H7 (cell line): ENCODE data around the gene TXNDC5. TPM values are rescaled to one million over a fixed set of nuclear protein-coding genes. Genes with fewer than 3 reads are reported as not detected.

Experiments used
- DNase-seq: peaks from one replicate; pipeline ENCODE4 v3.0.0; 2012
- H3K27me3 ChIP-seq: 2 replicates; pipeline ENCODE4 v1.6.0; 2011; ENCODE audit warnings: mild to moderate bottlenecking, low read length; ENCODE audit not compliant: control insufficient read depth, insufficient read depth
- H3K36me3 ChIP-seq: replicated peaks from 2 replicates; pipeline ENCODE4 v1.5.1; 2011; ENCODE audit warnings: low read length; ENCODE audit not compliant: control insufficient read depth, insufficient read depth
- H3K4me3 ChIP-seq: 2 replicates; pipeline ENCODE4 v1.5.1; 2011; ENCODE audit warnings: low read depth, mild to moderate bottlenecking, control low read depth, low read length, moderate library complexity; ENCODE audit not compliant: insufficient read depth
- total RNA-seq: library from RNA; depleted of rRNA; stranded (reverse); fragments of >200 nt; shearing (Covaris generic); gene quantifications from 2 replicates; pipeline ENCODE4 v1.2.3, GENCODE V29; 2014

TXNDC5 gene
- total RNA-seq, 1 experiment from 2014 or later: 194 TPM

DNA sequence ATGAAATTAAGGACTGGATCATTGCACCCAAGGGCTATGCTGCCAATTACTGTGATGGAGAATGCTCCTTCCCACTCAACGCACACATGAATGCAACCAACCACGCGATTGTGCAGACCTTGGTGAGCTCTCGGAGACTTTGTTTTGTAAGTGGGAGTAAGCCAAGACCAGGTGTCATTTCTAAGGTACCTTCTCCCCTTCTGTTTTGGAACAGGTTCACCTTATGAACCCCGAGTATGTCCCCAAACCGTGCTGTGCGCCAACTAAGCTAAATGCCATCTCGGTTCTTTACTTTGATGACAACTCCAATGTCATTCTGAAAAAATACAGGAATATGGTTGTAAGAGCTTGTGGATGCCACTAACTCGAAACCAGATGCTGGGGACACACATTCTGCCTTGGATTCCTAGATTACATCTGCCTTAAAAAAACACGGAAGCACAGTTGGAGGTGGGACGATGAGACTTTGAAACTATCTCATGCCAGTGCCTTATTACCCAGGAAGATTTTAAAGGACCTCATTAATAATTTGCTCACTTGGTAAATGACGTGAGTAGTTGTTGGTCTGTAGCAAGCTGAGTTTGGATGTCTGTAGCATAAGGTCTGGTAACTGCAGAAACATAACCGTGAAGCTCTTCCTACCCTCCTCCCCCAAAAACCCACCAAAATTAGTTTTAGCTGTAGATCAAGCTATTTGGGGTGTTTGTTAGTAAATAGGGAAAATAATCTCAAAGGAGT lies 30.4 kb downstream of the TXNDC5 start:
- H3K4me3 ChIP-seq: no peak overlapping the region
- no peaks in the 10 kb centered on the region for H3K27me3 ChIP-seq
- no peak for DNase-seq
- peaks cover 18% of the 10 kb centered on the region for H3K36me3 ChIP-seq

DNA sequence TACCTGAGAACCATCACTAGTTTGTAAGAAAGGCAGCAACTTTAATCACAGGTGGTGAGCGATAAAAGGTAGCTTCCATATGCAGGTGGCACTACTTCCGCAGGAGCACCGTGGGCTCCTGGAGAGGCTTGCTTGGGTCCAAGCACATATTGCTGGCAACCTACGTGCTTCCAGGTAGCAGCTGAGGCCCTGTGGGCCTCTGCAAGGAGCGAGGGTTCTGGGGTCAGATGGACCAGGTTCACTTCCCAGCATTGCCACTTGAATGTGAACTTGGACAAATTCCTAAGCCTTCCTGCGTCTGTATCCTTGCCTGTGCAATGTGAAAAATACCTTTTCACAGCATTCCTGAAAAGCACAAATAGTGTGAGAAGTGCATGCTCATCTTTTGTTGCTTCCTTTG lies 31.0 kb downstream of the TXNDC5 start:
- Histone ChIP-seq H3K4me3 (no peak overlapping the region), H3K36me3 (peaks cover 18% of the 10 kb centered on the region), H3K27me3 (no peaks in the 10 kb centered on the region)
- no peak for DNase-seq

DNA sequence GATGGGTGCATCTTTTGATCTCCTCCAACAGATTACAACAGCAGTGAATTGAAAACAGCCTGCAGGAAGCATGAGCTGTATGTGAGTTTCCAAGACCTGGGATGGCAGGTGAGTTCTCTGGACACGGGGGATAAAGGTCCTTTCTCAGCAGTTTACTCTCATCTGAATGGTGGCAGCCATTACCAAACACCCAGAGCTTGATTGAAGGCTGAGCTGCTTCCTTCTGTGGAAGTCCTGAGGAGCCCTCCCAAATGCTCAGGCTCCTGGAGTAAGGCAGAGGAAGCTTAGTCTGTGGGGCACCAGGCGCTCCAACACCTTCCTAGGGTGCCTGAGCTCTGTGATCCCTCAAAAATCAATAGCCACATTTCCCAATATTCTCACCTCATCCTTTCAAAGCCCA lies 31.5 kb downstream of the TXNDC5 start:
- H3K36me3 ChIP-seq: peaks cover 14% of the 10 kb centered on the region
- H3K27me3 ChIP-seq: no peaks in the 10 kb centered on the region
- no peak for DNase-seq
- no peak overlapping the region for H3K4me3 ChIP-seq

DNA sequence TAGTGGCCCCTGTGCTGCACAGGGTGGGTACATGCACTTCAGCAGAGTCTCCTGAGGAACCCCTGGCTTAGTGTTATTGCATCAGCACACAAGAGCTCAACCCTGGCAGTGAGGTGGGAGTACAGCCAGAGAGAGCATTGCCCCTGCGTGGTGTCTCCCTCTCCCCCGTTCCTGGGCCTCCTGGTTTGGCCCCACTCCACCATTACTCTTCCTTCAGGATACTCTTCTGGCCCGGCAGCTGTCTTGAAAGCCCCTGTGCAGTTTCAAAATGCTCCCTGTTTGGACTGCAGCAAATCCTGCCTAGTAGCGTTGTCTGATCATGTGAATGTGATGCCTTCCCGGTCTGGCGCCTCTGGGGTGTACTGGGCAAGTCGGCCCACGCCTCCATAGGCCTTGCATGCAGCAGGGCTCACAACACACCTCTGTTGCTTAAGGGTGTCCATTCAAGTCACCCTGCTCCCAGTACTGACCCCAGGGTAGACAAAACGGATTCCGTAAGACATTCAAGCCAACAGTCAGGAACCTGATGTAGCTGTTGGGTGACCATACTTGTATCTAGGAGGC lies 32.1 kb downstream of the TXNDC5 start:
- H3K27me3 ChIP-seq: no peaks in the 10 kb centered on the region

DNA sequence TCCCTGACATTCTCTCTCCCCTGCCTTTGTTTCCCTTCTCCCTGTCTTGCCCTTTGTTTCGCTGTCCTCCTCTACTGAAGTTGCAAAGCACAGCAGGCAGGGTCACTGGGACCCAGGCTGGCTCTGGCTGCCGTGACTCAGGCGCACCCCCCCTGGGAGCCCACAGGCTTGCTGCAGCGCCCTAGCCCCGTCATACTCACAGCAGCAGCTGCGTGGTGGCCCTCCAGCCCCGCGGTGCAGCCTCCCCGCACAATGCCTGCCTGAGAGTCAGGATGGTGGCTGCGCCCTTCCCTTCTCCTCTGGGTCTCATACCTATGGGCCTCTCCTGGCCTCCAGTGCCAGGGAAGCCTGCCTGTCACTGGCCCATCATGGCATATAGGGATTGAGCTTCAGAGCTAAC lies 41.7 kb downstream of the TXNDC5 start:
- no peak overlapping the region for H3K4me3 ChIP-seq
- peak; percentile 55 for DNase-seq
- H3K27me3 ChIP-seq: no peaks in the 10 kb centered on the region
- no peaks in the 10 kb centered on the region for H3K36me3 ChIP-seq

More for the DNA sequence above, 32.1 kb downstream of the TXNDC5 start:
- Histone ChIP-seq H3K36me3 (peaks cover 13% of the 10 kb centered on the region), H3K4me3 (no peak overlapping the region)
- DNase-seq: no peak

DNA sequence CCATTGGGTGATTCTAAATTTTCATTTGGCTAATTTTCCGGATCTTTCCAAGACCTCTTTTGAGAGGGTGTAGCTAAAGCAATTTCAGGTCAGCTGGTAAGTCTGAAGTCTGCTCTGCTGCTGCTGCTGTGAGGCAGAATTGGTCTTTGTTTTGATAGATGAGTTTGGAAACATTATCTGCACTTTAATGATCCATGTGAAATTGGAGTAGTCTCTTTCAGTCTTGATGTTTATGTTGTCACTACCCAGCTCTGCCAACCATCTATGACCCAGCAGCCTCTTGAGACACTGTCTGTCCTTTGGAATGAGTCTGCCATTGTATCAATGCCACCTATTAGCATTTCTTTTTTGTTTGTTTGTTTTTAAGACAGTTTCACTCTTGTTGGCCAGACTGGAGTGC lies 44.1 kb downstream of the TXNDC5 start:
- Histone ChIP-seq H3K36me3 (no peaks in the 10 kb centered on the region), H3K27me3 (no peaks in the 10 kb centered on the region)
- no peak for DNase-seq

DNA sequence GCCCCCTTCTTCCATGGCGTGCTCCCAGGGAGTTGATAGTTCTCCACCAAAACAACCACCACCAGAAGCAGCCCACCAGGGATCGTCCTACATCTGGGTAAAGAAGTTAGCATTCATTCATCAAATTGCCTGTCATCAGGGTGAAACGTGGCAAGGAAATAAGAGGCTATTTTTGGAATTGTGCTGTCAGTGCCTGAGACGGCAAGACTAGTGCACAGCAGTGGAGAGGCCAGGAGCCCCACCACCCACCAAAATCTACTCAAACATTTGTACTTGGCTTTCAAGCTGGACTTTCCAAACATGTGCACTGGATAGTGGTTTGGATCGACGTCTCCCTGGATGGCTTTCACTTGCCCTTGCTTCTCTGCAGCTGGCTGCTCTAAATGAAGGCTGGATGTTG lies 44.8 kb downstream of the TXNDC5 start:
- Histone ChIP-seq H3K4me3 (no peak overlapping the region), H3K27me3 (no peaks in the 10 kb centered on the region), H3K36me3 (no peaks in the 10 kb centered on the region)
- no peak for DNase-seq

More for the DNA sequence above, 44.1 kb downstream of the TXNDC5 start:
- H3K4me3 ChIP-seq: no peak overlapping the region

DNA sequence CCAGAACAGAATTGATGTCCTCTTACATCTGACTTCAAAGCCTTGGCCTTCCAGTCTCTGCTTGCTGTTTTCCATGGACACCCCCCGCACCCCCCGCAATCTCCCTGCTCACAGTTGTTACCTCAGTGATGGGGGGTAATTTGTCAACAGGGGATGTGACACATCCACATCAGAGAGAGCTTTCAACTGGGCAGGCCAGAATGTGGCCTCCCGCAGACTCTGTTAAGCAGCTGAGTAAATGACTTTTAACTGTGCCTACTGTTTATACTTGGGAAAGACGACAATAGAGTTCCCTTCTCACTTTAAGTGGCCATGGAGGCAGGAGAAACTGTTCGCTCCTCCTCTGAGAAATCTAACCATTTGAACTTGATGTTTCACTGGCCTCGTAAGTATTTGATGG lies 51.0 kb downstream of the TXNDC5 start:
- no peaks in the 10 kb centered on the region for H3K27me3 ChIP-seq
- H3K4me3 ChIP-seq: no peak overlapping the region
- no peak for DNase-seq
- no peaks in the 10 kb centered on the region for H3K36me3 ChIP-seq

DNA sequence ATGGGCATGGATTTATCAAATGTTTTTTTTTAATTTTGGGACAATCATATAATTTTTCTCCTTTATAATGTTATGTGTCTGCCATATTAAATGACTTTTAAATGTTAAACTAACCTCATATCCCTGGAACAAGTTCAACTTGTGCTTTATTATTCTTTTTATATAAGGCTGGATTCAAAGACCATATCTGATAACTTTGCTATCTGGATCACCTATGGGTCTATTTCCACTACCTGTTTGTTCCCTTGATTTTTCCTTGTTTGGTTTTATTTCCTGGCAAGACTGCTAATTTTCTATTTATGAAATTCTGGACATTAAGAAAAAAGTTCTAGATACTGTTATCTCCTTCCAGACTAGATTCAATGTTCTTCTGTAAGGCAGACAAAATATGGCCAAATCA lies 58.8 kb downstream of the TXNDC5 start:
- DNase-seq: no peak
- Histone ChIP-seq H3K4me3 (no peak overlapping the region), H3K36me3 (no peaks in the 10 kb centered on the region), H3K27me3 (no peaks in the 10 kb centered on the region)

DNA sequence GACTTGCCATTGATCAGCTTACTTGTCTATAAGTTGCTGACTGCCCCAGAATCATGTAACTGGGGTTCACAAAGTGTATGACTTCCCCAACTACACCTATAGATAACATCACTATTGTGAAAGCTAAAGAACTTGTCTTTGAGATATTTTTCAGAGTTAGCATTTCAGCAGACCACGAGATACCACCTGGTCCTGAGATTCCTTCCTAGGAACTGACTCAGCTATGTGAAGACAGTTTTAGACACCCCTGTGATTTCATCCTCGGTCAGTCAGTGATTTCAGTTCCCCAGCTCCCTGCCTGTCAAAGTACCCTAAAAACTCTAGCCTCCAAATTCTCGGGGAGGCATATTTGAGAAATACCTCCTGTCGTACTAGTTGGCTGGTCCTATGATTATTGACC lies 62.4 kb downstream of the TXNDC5 start:
- Histone ChIP-seq H3K27me3 (no peaks in the 10 kb centered on the region), H3K4me3 (no peak overlapping the region), H3K36me3 (no peaks in the 10 kb centered on the region)
- no peak for DNase-seq

DNA sequence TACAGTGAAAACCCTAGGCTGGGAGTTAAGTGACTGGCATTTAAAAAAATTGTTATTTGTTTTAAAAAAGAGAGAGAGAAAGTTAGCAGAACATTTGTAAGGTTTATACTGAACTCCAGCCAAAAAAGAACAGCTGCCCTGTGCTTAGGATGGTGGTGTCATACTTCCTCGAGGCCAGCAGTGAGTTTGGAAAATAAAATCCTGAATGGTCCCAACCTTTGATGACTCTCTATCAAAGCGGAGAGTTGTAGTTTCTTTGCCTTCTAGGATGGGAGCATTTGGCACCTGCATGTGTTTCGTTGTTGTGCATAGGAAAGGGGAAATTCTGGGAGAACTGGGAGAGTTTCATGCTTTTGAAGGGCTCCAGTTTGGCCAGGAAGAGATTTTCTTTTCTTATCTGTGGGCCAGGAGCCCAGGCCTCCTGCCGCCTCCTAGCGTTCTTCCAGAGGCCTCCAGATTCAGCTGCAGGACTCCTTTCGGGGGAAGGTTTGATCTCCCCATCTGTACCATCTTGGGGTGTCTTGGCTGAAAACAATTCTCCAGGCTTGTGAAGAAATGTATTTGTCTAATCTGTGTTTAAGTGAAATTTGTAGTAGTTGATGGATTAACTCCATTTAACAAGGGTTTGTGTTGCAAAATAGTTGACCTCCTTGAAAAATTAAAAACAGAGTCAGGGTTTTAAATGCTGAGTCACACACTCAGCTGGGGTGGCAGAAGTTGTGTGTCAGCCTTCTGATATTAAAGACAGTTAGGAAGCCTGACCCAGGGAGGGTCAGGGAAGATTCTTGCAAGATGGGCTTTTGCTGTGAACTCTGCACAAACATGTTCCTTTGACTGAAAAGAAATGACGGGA lies 63.4 kb downstream of the TXNDC5 start:
- no peaks in the 10 kb centered on the region for H3K36me3 ChIP-seq
- no peaks in the 10 kb centered on the region for H3K27me3 ChIP-seq
- no peak overlapping the region for H3K4me3 ChIP-seq
- peak; percentile 57 for DNase-seq

DNA sequence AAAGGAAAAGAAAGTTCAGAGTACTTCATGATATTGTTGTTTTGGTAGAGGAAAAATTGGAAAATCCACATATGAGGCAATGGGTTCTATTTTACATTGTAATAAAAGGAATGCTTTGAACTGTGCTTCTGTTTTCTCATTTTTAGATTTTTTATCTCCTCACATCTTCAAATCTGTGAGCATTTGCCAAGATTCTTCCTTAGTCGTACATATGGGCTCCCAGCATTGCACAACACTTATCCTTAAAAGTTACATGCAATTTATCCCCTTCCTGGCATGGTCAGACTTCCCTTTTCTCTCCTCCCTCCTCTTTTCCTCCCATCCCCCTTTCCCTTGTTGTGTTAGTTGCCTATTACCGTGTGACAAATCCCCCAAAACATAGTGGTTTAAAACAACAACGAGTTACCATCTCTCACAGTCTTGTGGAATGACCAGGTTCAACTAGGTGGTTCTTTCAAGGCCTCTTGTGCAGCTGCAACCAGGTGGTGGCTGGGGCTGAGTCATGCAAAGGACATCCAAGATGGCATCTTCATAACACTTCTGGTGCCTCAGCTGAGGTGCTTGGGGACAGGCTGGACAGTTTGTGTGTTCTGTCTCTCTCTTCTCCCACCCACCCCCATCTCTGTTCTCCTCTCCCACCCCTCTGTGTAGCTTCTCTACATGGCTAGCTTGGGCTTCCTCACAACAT lies 68.7 kb downstream of the TXNDC5 start:
- Histone ChIP-seq H3K27me3 (no peaks in the 10 kb centered on the region), H3K4me3 (no peak overlapping the region), H3K36me3 (no peaks in the 10 kb centered on the region)
- DNase-seq: no peak

DNA sequence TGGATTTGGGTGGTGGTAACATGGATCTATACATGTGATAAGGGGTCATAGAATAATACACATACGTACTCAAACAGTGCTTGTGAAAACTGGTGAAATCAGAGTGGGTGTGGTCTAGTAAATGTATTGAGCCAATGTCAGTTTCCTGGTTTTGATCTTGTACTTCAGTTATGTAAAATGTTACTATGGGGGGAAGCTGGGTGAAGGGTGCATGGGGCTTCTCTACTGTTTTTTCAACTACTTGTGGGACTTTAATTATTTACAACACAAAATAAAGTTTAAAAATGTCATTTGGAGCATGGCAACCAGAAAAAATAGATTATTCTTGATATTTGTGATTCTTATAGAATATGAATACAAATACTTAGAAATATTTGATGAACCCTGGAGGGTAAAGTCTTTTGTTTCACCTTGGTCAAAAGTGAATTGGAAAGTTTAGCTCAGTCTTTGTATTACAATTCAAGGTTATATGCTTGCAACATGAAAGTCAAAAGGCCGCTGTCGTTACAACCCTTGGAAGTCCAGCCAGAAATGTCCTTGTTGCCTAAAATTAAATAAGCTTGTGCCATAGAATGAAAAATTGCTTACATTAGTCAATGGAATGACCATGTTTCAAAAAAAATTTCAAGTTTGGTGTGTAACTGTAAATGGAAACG lies 74.1 kb downstream of the TXNDC5 start:
- Histone ChIP-seq H3K27me3 (no peaks in the 10 kb centered on the region), H3K4me3 (no peak overlapping the region), H3K36me3 (no peaks in the 10 kb centered on the region)
- no peak for DNase-seq

DNA sequence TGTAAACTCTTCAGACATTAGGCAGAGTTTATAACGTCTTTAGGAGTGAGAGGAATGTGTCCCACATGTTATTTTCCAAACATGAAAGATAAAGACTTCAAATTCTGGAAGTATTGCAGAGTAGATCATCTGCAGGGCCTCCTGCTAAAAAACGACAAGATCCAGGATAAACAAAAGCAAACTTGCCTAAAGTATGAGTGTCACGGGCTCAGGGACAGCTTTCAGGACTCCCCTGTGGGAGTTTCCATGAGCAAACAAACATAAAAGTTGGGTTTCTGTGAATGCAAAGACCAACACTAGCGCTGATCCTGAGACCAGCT lies 76.9 kb downstream of the TXNDC5 start:
- DNase-seq: no peak
- no peak overlapping the region for H3K4me3 ChIP-seq
- no peaks in the 10 kb centered on the region for H3K27me3 ChIP-seq
- no peaks in the 10 kb centered on the region for H3K36me3 ChIP-seq
